Activated B cell treated with CpG ODN at 0.5 μM for 24 hours (primary cell): ENCODE data around the gene ZMIZ2. TPM values are rescaled to one million over a fixed set of nuclear protein-coding genes. Genes with fewer than 3 reads are reported as not detected.

Experiments used
- ATAC-seq: fragments of 200-7000 bp; cut with Tn5 transposase; one replicate; pipeline ENCODE4 v1.10.0; 2021; ENCODE audit warnings: low read depth, mild to moderate bottlenecking, moderate library complexity
- CTCF ChIA-PET: fragments of 350-600 bp; sonication (Branson Sonifier 250); formaldehyde crosslinking; loops from one replicate; lab custom pipeline; 2021; ENCODE audit warnings: antibody characterized with exemption; lab: Charles Lee
- POLR2A ChIA-PET: fragments of 350-600 bp; sonication (Branson Sonifier 250); formaldehyde crosslinking; loops from one replicate; lab custom pipeline; 2021; ENCODE audit warnings: antibody characterized with exemption; lab: Charles Lee
- DNase-seq: peaks from one replicate; pipeline ENCODE4 v3.0.0; 2022
- H3K27ac Mint-ChIP-seq: one replicate; pipeline ENCODE4 v1.8.0; 2020; ENCODE audit warnings: mixed read lengths
- H3K27me3 Mint-ChIP-seq: one replicate; pipeline ENCODE4 v1.8.0; 2021; ENCODE audit warnings: mixed read lengths
- H3K36me3 Mint-ChIP-seq: one replicate; pipeline ENCODE4 v1.8.0; 2021; ENCODE audit warnings: low read depth, mixed read lengths
- H3K4me1 Mint-ChIP-seq: one replicate; pipeline ENCODE4 v1.8.0; 2021; ENCODE audit warnings: mixed read lengths
- H3K4me3 Mint-ChIP-seq: one replicate; pipeline ENCODE4 v1.8.0; 2020; ENCODE audit warnings: mild to moderate bottlenecking, mixed read lengths
- H3K9me3 Mint-ChIP-seq: one replicate; pipeline ENCODE4 v1.8.0; 2020; ENCODE audit warnings: mixed read lengths
- CTCF ChIP-seq: fragments of 200-600 bp; IDR thresholded peaks from one replicate; pipeline ENCODE4 v1.8.0; 2022; ENCODE audit warnings: antibody characterized with exemption, mild to moderate bottlenecking
- intact Hi-C: fragments of 100-400 bp; cut with micrococcal nuclease; formaldehyde crosslinking; loops from one replicate; pipeline ENCODE4 v1.15.1; 2024
- total RNA-seq: library from RNA; stranded (reverse); gene quantifications from 2 replicates; pipeline ENCODE4 v1.2.3, GENCODE V29; 2022

Gene ZMIZ2
- total RNA-seq, 1 donor from 2014 or later: 440 TPM

GRCh38 chr7:44765579-44766415, 17.1 kb downstream of the ZMIZ2 start:
- CTCF ChIA-PET: interaction anchor here (1.3 kb wide), 1 partner anchor 15 kb away, joined by 3 read pairs; no protein-coding TSS in a partner anchor
- DNase-seq (no peak), ATAC-seq (no peak)
- H3K9me3 Mint-ChIP-seq: no peaks in the 10 kb centered on the region
- peaks cover 44% of the 10 kb centered on the region for H3K4me1 Mint-ChIP-seq
- no peak overlapping the region for H3K4me3 Mint-ChIP-seq
- TF ChIP-seq CTCF: no peak
- H3K27me3 Mint-ChIP-seq: no peaks in the 10 kb centered on the region
- no peak overlapping the region for H3K27ac Mint-ChIP-seq
- POLR2A ChIA-PET: interaction anchor here (0.6 to 5.0 kb wide), 2 partner anchors 15 to 174 kb away, joined by 9 to 66 read pairs; partner anchors contain the start of gene ZMIZ2
- intact Hi-C loops: no loop called here
- peaks cover 82% of the 10 kb centered on the region for H3K36me3 Mint-ChIP-seq

GRCh38 chr7:44766416-44766801, 17.8 kb downstream of the ZMIZ2 start:
- Mint-ChIP-seq H3K36me3 (peaks cover 76% of the 10 kb centered on the region), H3K27me3 (no peaks in the 10 kb centered on the region), H3K4me1 (peaks cover 50% of the 10 kb centered on the region), H3K27ac (no peak overlapping the region), H3K4me3 (no peak overlapping the region), H3K9me3 (no peaks in the 10 kb centered on the region)
- intact Hi-C loops: no loop called here
- no peak for DNase-seq
- POLR2A ChIA-PET: interaction anchor here (0.6 to 5.0 kb wide), 2 partner anchors 15 to 175 kb away, joined by 9 to 66 read pairs; partner anchors contain the start of gene ZMIZ2
- CTCF ChIA-PET: interaction anchor here (0.5 to 1.3 kb wide), 2 partner anchors 15 to 35 kb away, joined by 3 read pairs; no protein-coding TSS in a partner anchor
- ATAC-seq: no peak
- no peak for TF ChIP-seq CTCF

DNA sequence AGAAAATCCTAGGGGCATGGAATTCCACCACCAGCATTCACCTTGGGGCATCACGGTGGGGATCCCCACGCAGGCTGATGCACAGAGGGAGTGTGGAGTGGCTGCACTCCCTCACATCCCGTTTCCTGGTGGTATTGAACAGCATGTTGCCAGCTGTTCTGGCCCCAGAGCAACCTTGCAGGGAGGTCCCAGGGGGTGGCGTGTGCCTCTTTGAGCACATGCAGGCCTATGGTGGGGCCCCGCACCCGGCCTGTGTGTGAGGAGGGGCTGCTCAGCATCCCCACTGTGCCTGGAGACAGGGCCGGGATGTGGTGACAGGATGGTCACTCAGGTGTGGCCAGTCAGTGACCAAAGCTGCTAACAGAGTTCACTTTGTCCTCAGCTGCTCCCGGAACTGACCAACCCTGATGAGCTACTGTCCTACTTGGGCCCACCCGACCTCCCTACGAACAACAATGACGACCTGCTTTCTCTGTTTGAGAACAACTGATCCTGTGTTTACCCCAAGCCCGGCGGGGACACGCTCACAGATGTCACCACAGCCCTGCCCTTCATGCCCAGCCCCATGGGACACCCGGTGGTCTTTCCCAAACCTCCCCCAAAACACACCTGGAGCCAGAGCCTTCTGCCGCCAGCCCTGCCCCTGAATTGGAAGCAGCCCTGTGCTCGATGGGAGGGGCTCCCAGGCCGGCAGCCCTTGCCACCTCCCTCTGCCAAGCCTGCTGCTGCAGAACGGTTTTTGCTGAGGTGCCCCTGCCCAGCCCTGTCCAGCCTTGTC, 18.7 kb downstream of the ZMIZ2 start:
- no peaks in the 10 kb centered on the region for H3K27me3 Mint-ChIP-seq
- TF ChIP-seq CTCF: no peak
- ChIA-PET POLR2A (interaction anchor here (1.1 to 5.0 kb wide), 13 partner anchors 16 to 194 kb away, joined by 3 to 66 read pairs (median 9); partner anchors contain the start of genes DDX56, OGDH, PPIA and PURB), CTCF (interaction anchor here (0.5 to 1.3 kb wide), 3 partner anchors 16 to 201 kb away, joined by 3 to 4 read pairs (median 3); no protein-coding TSS in a partner anchor)
- peaks cover 59% of the 10 kb centered on the region for H3K4me1 Mint-ChIP-seq
- H3K27ac Mint-ChIP-seq: peak overlapping the region; percentile 88
- no peaks in the 10 kb centered on the region for H3K9me3 Mint-ChIP-seq
- intact Hi-C loops: no loop called here
- DNase-seq (no peak), ATAC-seq (no peak)
- peak overlapping the region; percentile 57 for H3K4me3 Mint-ChIP-seq
- peaks cover 68% of the 10 kb centered on the region for H3K36me3 Mint-ChIP-seq

DNA sequence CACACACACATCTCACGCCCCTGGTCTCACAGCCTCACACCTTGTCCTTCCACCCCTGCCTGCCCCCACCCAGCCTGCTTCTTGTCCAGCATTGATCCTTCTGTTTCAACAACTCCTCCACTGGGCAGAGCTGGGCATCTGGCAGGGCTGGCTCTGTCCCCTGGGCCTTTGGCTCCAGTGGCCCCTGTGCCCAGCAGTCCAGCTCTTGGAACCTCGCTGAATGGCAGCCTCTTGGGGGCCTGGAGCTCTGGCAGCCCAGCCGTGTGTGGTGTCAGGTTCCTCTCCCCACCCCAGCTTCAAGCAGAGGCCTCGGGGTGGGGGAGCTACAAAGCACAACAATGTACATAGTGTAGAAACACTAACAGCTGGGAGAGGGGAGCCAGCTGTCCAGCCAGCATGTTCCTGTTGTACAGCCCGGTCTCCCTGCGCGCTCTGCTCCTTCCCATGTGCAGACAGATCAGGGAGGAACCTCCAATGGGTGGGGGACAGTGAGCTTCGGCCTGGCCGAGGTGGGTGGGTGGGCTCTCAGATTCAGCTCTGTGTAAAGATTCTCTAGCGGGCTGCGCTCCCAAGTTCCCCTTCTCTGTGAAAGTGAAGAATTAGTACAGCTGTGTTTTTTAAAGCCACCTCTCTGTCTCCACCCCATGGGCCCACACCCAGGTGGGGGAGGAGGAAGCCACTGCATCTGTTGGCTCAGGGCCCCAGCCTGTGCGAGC, 19.4 kb downstream of the ZMIZ2 start:
- no peaks in the 10 kb centered on the region for H3K27me3 Mint-ChIP-seq
- POLR2A ChIA-PET: interaction anchor here (0.6 to 5.0 kb wide), 20 partner anchors 11 to 243 kb away, joined by 3 to 66 read pairs (median 7); partner anchors contain the start of genes DDX56, H2AZ2, OGDH and PPIA
- DNase-seq: peak; percentile 37
- H3K9me3 Mint-ChIP-seq: no peaks in the 10 kb centered on the region
- ATAC-seq: peak; percentile 85
- intact Hi-C loops: loop anchor here (1.0 to 2.0 kb wide), 5 partner anchors 17 to 180 kb away; partner anchors contain the start of gene PPIA
- peak overlapping the region; percentile 88 for H3K27ac Mint-ChIP-seq
- CTCF ChIA-PET: interaction anchor here (0.6 to 1.9 kb wide), 7 partner anchors 15 to 202 kb away, joined by 3 to 7 read pairs (median 4); no protein-coding TSS in a partner anchor
- peaks cover 61% of the 10 kb centered on the region for H3K36me3 Mint-ChIP-seq
- no peak for TF ChIP-seq CTCF
- H3K4me1 Mint-ChIP-seq: peaks cover 60% of the 10 kb centered on the region
- H3K4me3 Mint-ChIP-seq: peak overlapping the region; percentile 57
